ENCODE data around the gene ORM2. TPM values are rescaled to one million over a fixed set of nuclear protein-coding genes. Genes with fewer than 3 reads are reported as not detected.

The ORM2 gene
- total RNA-seq, 4 donors from 2014 or later: not detected

GRCh38 chr9:114303977-114304376 lies 25.7 kb upstream of the ORM2 start:
- TF ChIP-seq EP300 (IDR thresholded peaks at IDR 0.05): no peak
- TF ChIP-seq POLR2A (IDR thresholded peaks at IDR 0.05): no peak
- TF ChIP-seq CTCF (IDR thresholded peaks at IDR 0.05): no peak
- Histone ChIP-seq H3K4me1 (peaks cover 0 to 7% (median 0%) of the 10 kb centered on the region in 4 donors), H3K27me3 (no peaks in the 10 kb centered on the region), H3K27ac (no peak overlapping the region), H3K36me3 (peaks cover 0 to 60% (median 0%) of the 10 kb centered on the region in 3 donors), H3K4me3 (no peak overlapping the region), H3K9me3 (no peaks in the 10 kb centered on the region)
- no peak for DNase-seq (ENCODE audit: low spot score in 2 of 2)
- 90 to 93% methylated on average over 4 of the region's 4 CpGs for WGBS, 2 donors

GRCh38 chr9:114304416-114305188 lies 25.1 kb upstream of the ORM2 start:
- TF ChIP-seq CTCF (IDR thresholded peaks at IDR 0.05): no peak
- TF ChIP-seq EP300 (IDR thresholded peaks at IDR 0.05): no peak
- no peak for TF ChIP-seq POLR2A (IDR thresholded peaks at IDR 0.05)
- Histone ChIP-seq H3K27ac (no peak overlapping the region), H3K36me3 (peaks cover 0 to 60% (median 0%) of the 10 kb centered on the region in 3 donors), H3K9me3 (no peaks in the 10 kb centered on the region), H3K27me3 (no peaks in the 10 kb centered on the region), H3K4me1 (peaks cover 0 to 7% (median 0%) of the 10 kb centered on the region in 4 donors), H3K4me3 (no peak overlapping the region)
- WGBS, 2 donors: 88 to 90% methylated on average over 9 to 10 of the region's 10 CpGs
- no peak for DNase-seq (ENCODE audit: low spot score in 2 of 2)

DNA sequence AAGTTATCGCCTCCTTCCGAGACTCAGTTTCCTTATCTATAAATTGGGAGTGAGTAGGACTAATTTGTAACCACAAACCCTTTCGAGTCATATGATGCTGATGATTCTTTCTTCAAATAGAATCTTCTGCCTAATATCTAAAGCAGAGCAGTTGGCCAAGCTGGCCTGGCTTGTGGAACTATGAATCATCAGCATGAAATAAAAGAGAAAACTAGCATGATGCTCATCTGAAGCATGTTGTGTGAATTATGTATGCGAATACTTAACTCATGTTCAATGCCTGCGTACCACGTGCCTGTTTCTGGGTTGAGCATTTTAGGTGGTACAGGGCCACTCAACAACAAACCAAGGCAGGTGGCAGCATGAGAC lies 21.8 kb upstream of the ORM2 start:
- no peak overlapping the region for H3K4me3 ChIP-seq
- H3K4me1 ChIP-seq: peaks cover 0 to 7% (median 0%) of the 10 kb centered on the region in 4 donors
- no peaks in the 10 kb centered on the region for H3K9me3 ChIP-seq
- no peaks in the 10 kb centered on the region for H3K27me3 ChIP-seq
- H3K36me3 ChIP-seq: peaks cover 0 to 61% (median 0%) of the 10 kb centered on the region in 3 donors
- WGBS, 2 donors: 86 to 90% methylated on average over 6 of the region's 6 CpGs
- TF ChIP-seq CTCF (IDR thresholded peaks at IDR 0.05) (no peak), EP300 (IDR thresholded peaks at IDR 0.05) (no peak), POLR2A (IDR thresholded peaks at IDR 0.05) (no peak)
- no peak overlapping the region for H3K27ac ChIP-seq
- no peak for DNase-seq (ENCODE audit: low spot score in 2 of 2)

DNA sequence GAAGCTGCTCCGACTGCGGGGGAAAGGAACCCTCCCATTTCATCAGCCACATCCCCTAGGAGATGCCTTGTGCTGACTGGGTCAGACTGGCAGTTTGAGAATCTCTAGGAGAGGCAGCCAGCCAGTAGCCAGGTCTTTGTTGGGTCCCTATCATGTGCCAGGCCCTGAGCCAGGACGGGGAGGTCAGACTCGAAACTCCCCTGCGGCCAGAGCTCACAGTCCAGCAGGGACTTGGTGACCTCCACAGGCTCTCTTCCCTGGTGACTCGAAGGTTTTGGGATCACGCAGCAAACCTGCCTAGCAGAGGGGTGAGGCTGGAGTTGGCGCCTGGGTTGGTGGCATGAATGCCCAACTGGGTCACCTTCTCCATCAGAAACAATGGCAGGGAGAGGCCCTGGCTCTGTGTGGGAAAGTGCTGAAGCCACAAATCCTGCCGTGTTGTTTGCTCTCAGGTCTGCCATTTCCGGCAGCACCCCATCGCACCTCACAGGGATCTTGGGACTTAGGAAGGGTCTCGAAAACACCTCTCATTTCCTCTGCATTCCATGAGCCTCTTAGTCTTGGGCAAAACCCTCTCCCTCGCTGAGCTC lies 21.2 kb upstream of the ORM2 start:
- no peaks in the 10 kb centered on the region for H3K9me3 ChIP-seq
- no peaks in the 10 kb centered on the region for H3K27me3 ChIP-seq
- DNase-seq (ENCODE audit: low spot score in 2 of 2): no peak
- no peak overlapping the region for H3K4me3 ChIP-seq
- WGBS, 2 donors: 92 to 97% methylated on average over 8 to 13 of the region's 13 CpGs
- TF ChIP-seq CTCF (IDR thresholded peaks at IDR 0.05) (no peak), POLR2A (IDR thresholded peaks at IDR 0.05) (no peak), EP300 (IDR thresholded peaks at IDR 0.05) (no peak)
- H3K4me1 ChIP-seq: peaks cover 0 to 7% (median 0%) of the 10 kb centered on the region in 4 donors
- peaks cover 0 to 61% (median 0%) of the 10 kb centered on the region in 3 donors for H3K36me3 ChIP-seq
- no peak overlapping the region for H3K27ac ChIP-seq

DNA sequence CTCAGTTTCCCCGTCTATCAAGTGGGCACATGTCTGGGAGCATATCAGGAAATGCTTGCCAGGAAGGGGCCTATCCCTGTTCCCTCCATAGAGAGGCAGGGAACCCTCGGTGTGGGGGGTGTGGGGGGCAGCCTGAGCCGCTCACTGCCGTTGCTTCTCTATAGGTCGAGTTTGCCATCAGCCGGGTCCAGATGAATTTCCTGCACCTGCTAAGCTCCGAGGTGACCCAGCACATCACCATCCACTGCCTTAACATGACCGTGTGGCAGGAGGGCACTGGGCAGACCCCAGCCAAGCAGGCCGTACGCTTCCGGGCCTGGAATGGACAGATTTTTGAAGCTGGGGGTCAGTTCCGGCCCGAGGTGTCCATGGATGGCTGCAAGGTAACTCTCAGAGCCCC lies 20.6 kb upstream of the ORM2 start:
- TF ChIP-seq CTCF (IDR thresholded peaks at IDR 0.05) (no peak), EP300 (IDR thresholded peaks at IDR 0.05) (no peak), POLR2A (IDR thresholded peaks at IDR 0.05) (no peak)
- no peaks in the 10 kb centered on the region for H3K9me3 ChIP-seq
- H3K27me3 ChIP-seq: no peaks in the 10 kb centered on the region
- peaks cover 0 to 61% (median 0%) of the 10 kb centered on the region in 3 donors for H3K36me3 ChIP-seq
- H3K4me3 ChIP-seq: no peak overlapping the region
- 90 to 93% methylated on average over 13 of the region's 13 CpGs for WGBS, 2 donors
- no peak overlapping the region for H3K27ac ChIP-seq
- no peak for DNase-seq (ENCODE audit: low spot score in 2 of 2)
- H3K4me1 ChIP-seq: peaks cover 0 to 7% (median 0%) of the 10 kb centered on the region in 4 donors

Measured in tibial nerve (tissue), 4 donors.